Spleen (tissue), 11 donors: ENCODE results near the gene KLK5. TPM values are rescaled to one million over a fixed set of nuclear protein-coding genes. Genes with fewer than 3 reads are reported as not detected.

Experiments
- DNase-seq: peaks from one replicate; pipeline ENCODE4 v3.0.0-alpha.2; 2020
- H3K27ac ChIP-seq, 8 donors: fragments of 200-600 bp; sonication (generic) in 7 of 8; 1 replicate in 4 of 8; 2 replicates in 4 of 8; pipeline versions ENCODE4 v1.5.0 to v1.8.0; 2016 to 2021; ENCODE audit warnings: inconsistent platforms in 4 of 8, mild to moderate bottlenecking in 4 of 8, moderate library complexity in 1 of 8
- H3K27me3 ChIP-seq, 7 donors: fragments of 200-600 bp; sonication (generic) in 6 of 7; replicated peaks in 1 of 7; 1 replicate in 4 of 7; 2 replicates in 3 of 7; pipeline versions ENCODE4 v1.5.0 to v1.8.0; 2016 to 2021; ENCODE audit warnings: inconsistent platforms in 3 of 7, mild to moderate bottlenecking in 1 of 7
- H3K36me3 ChIP-seq, 6 donors: fragments of 200-600 bp; sonication (generic) in 5 of 6; 1 replicate in 4 of 6; 2 replicates in 2 of 6; pipeline versions ENCODE4 v1.5.0 to v1.8.0; 2016 to 2021; ENCODE audit warnings: inconsistent platforms in 2 of 6
- H3K4me1 ChIP-seq, 6 donors: fragments of 200-600 bp; sonication (generic) in 5 of 6; 1 replicate in 3 of 6; 2 replicates in 3 of 6; pipeline versions ENCODE4 v1.5.0 to v1.8.0; 2016 to 2021; ENCODE audit warnings: inconsistent platforms in 3 of 6
- H3K4me3 ChIP-seq, 8 donors: fragments of 200-600 bp; sonication (generic) in 7 of 8; 1 replicate in 4 of 8; 2 replicates in 4 of 8; pipeline versions ENCODE4 v1.5.0 to v1.8.0; 2016 to 2021; ENCODE audit warnings: inconsistent platforms in 4 of 8, mild to moderate bottlenecking in 4 of 8, moderate library complexity in 2 of 8
- H3K9me3 ChIP-seq, 8 donors: fragments of 200-600 bp; sonication (generic) in 7 of 8; 1 replicate in 4 of 8; 2 replicates in 4 of 8; pipeline versions ENCODE4 v1.5.0 to v1.8.0; 2016 to 2021; ENCODE audit warnings: inconsistent platforms in 4 of 8
- CTCF ChIP-seq, 11 experiments: fragments of 200-600 bp in 7 of 11; fragments of 450-650 bp in 4 of 11; sonication (generic) in 4 of 11; IDR thresholded peaks in 8 of 11; conservative IDR thresholded peaks in 3 of 11; 1 replicate in 7 of 11; 2 replicates in 4 of 11; pipeline versions ENCODE4 v1.4.0 to v1.8.0; 2016 to 2021; ENCODE audit warnings: antibody characterized with exemption in 11 of 11, inconsistent platforms in 4 of 11, mild to moderate bottlenecking in 1 of 11
- POLR2A ChIP-seq, 3 donors: fragments of 450-650 bp; IDR thresholded peaks; one replicate each; pipeline ENCODE4 v1.5.1; 2017; ENCODE audit warnings: antibody characterized with exemption in 3 of 3, mild to moderate bottlenecking in 1 of 3
- POLR2AphosphoS5 ChIP-seq, 3 donors: sonication (generic); formaldehyde crosslinking; IDR thresholded peaks; one replicate each; pipeline ENCODE4 v1.5.1; 2017; ENCODE audit warnings: antibody characterized with exemption in 3 of 3
- whole genome bisulfite sequencing, 5 donors: extraction: QIAGEN DNeasy Blood & Tissue Kit in 3 of 5; methylation state at CpG; one replicate each; pipeline versions ENCODE4 v1.1.5 to v1.1.7; 2013 to 2018; 5-methylcytosine and 5-hydroxymethylcytosine counted together
- intact Hi-C: fragments of 100-400 bp; cut with DNase I; formaldehyde crosslinking; loops from one replicate; pipeline ENCODE4 v1.15.0; 2023; ENCODE audit warnings: low total_unique reads
- polyA plus RNA-seq, 3 donors: library from polyadenylated mRNA; stranded (reverse); fragments of 200-250 nt; gene quantifications; one replicate each; pipeline ENCODE4 v1.2.1, GENCODE V29; 2013
- total RNA-seq, 7 donors: library from RNA; depleted of rRNA in 3 of 7; stranded (reverse); fragments of >200 nt in 3 of 7; fragmentation: NEBNext Ultra II Directional in 4 of 7; extraction: Animal tissue kit (Norgen Biotek cat#: 25700) in 4 of 7; gene quantifications; one replicate each; pipeline versions ENCODE4 v1.1.0 to v1.2.1, GENCODE V29; 2016 to 2021
- donor health status: healthy with polysubstance abuse.
- donor health status: DM: no; HTN: no; CAD: no; lungs with moderate emphysema.
- donor health status: DM: no; HTN: no; CAD: no.
- donor health status: Bipolar disorder and iron deficiency.
- donor health status: healthy.
- donor health status: DM: no; HTN: no; CAD: no.
- donor health status: DM: yes; HTN: yes; CAD: no.

The KLK5 gene
- total and polyA plus RNA-seq, 10 donors: 0.13 to 0.79 TPM; not detected in 8

- Histone ChIP-seq H3K9me3 (no peaks in the 10 kb centered on the region), H3K4me3 (no peak overlapping the region), H3K4me1 (no peaks in the 10 kb centered on the region), H3K27ac (no peak overlapping the region), H3K36me3 (no peaks in the 10 kb centered on the region), H3K27me3 (peaks cover 0 to 65% (median 0%) of the 10 kb centered on the region in 7 donors)
- TF ChIP-seq CTCF (IDR thresholded peaks at IDR 0.05 in 8 of 11, conservative IDR thresholded peaks at IDR 0.05 in 3 of 11): no peak
- TF ChIP-seq POLR2AphosphoS5 (IDR thresholded peaks at IDR 0.05): no peak
- no peak for TF ChIP-seq POLR2A (IDR thresholded peaks at IDR 0.05)
- WGBS, 5 donors: 56 to 71% (median 64%) methylated on average over 11 of the region's 11 CpGs
- intact Hi-C loops: no loop called here
- DNase-seq: no peak
Measured at GRCh38 chr19:50981587-50982146, 28.8 kb upstream of the KLK5 start.

GRCh38 chr19:50980208-50980607 lies 27.4 kb upstream of the KLK5 start:
- TF ChIP-seq CTCF (IDR thresholded peaks at IDR 0.05 in 8 of 11, conservative IDR thresholded peaks at IDR 0.05 in 3 of 11) (no peak), POLR2A (IDR thresholded peaks at IDR 0.05) (no peak), POLR2AphosphoS5 (IDR thresholded peaks at IDR 0.05) (no peak)
- H3K27ac ChIP-seq: no peak overlapping the region
- H3K4me3 ChIP-seq: no peak overlapping the region
- H3K4me1 ChIP-seq: no peaks in the 10 kb centered on the region
- no peaks in the 10 kb centered on the region for H3K36me3 ChIP-seq
- intact Hi-C loops: no loop called here
- no peaks in the 10 kb centered on the region for H3K9me3 ChIP-seq
- H3K27me3 ChIP-seq: peaks cover 0 to 62% (median 0%) of the 10 kb centered on the region in 7 donors
- WGBS, 5 donors: 69 to 76% (median 71%) methylated on average over 8 to 13 of the region's 13 CpGs
- no peak for DNase-seq

- H3K4me3 ChIP-seq: no peak overlapping the region
- DNase-seq: no peak
- TF ChIP-seq POLR2A (IDR thresholded peaks at IDR 0.05) (no peak), CTCF (IDR thresholded peaks at IDR 0.05 in 8 of 11, conservative IDR thresholded peaks at IDR 0.05 in 3 of 11) (no peak), POLR2AphosphoS5 (IDR thresholded peaks at IDR 0.05) (no peak)
- WGBS, 5 donors: 44 to 61% (median 51%) methylated on average over 8 of the region's 8 CpGs
- peaks cover 0 to 58% (median 0%) of the 10 kb centered on the region in 7 donors for H3K27me3 ChIP-seq
- intact Hi-C loops: no loop called here
- H3K9me3 ChIP-seq: no peaks in the 10 kb centered on the region
- H3K36me3 ChIP-seq: no peaks in the 10 kb centered on the region
- H3K27ac ChIP-seq: no peak overlapping the region
- H3K4me1 ChIP-seq: no peaks in the 10 kb centered on the region
Measured at GRCh38 chr19:50979758-50980157, 26.9 kb upstream of the KLK5 start.

DNA sequence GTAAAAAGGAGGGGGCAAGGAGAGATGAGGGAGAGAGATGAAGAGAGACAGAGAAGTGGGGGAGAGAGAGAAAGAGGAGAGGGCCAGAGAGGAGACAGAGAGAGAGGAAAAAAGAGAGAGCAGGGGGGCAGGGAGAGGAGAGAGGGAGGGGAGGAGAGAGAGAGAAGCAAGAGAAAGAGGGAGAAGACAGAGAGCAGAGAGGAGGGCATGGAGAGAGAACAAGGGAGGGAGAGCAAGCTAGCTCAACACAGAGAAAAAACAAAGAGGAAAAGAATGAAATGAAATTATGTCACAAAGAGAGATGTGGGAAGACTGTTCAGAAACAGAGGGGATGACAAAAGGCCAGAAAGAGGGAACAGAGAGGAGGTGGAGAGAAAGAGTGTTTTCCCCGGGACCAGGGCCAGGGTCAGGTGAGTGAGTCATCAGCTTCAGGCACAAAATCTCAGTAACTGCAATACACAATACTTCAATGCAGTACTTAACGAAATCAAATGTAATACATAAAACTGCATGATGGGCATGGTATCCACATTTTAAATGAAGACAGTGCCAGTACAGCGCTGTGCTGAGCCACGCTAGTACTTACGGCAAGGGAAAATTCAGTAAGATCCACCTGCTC lies 26.0 kb upstream of the KLK5 start:
- H3K9me3 ChIP-seq: no peaks in the 10 kb centered on the region
- no peaks in the 10 kb centered on the region for H3K4me1 ChIP-seq
- H3K27ac ChIP-seq: no peak overlapping the region
- DNase-seq: no peak
- TF ChIP-seq POLR2A (IDR thresholded peaks at IDR 0.05): no peak
- H3K36me3 ChIP-seq: no peaks in the 10 kb centered on the region
- WGBS, 5 donors: 69 to 81% (median 75%) methylated on average over 5 of the region's 5 CpGs
- H3K4me3 ChIP-seq: no peak overlapping the region
- intact Hi-C loops: no loop called here
- H3K27me3 ChIP-seq: peaks cover 0 to 53% (median 0%) of the 10 kb centered on the region in 7 donors
